Activated naive CD4-positive, alpha-beta T cell treated with anti-CD3 and anti-CD28 coated beads for 36 hours (primary cell): ENCODE results near the gene CYP4F12. TPM values are rescaled to one million over a fixed set of nuclear protein-coding genes. Genes with fewer than 3 reads are reported as not detected.
"Not testable (repeated sequence)": the region's sequence is repeated elsewhere in the genome, so short reads cannot be mapped to it uniquely, and the experiment has no call there.

Experiments used
- CTCF ChIA-PET: fragments of 350-600 bp; sonication (Branson Sonifier 250); formaldehyde crosslinking; loops from one replicate; lab custom pipeline; 2021; ENCODE audit warnings: antibody characterized with exemption; lab: Charles Lee
- DNase-seq: peaks from one replicate; pipeline ENCODE4 v3.0.0-alpha.2; 2020
- H3K27ac Mint-ChIP-seq: one replicate; pipeline ENCODE4 v1.8.0; 2021; ENCODE audit warnings: mild to moderate bottlenecking, mixed read lengths
- H3K27me3 Mint-ChIP-seq: one replicate; pipeline ENCODE4 v1.8.0; 2021; ENCODE audit warnings: low read depth, mixed read lengths
- H3K36me3 Mint-ChIP-seq: one replicate; pipeline ENCODE4 v1.8.0; 2021; ENCODE audit warnings: low read depth, mixed read lengths
- H3K4me1 Mint-ChIP-seq: one replicate; pipeline ENCODE4 v1.8.0; 2021; ENCODE audit warnings: low read depth, mixed read lengths
- H3K4me3 Mint-ChIP-seq: one replicate; pipeline ENCODE4 v1.8.0; 2021; ENCODE audit warnings: mild to moderate bottlenecking, moderate library complexity, mixed read lengths
- H3K9me3 Mint-ChIP-seq: one replicate; pipeline ENCODE4 v1.8.0; 2021; ENCODE audit warnings: mixed read lengths
- intact Hi-C: fragments of 100-400 bp; cut with micrococcal nuclease; formaldehyde crosslinking; loops from one replicate; pipeline ENCODE4 v1.15.1; 2023
- total RNA-seq, 2 experiments: library from RNA; stranded (reverse); gene quantifications; one replicate each; pipeline ENCODE4 v1.2.3, GENCODE V29; 2021

Gene CYP4F12
- total RNA-seq, 2 experiments from 2014 or later = not detected

- CTCF ChIA-PET = no interaction called here
- no peaks in the 10 kb centered on the region for H3K36me3 Mint-ChIP-seq
- no peaks in the 10 kb centered on the region for H3K4me1 Mint-ChIP-seq
- intact Hi-C loops = no loop called here
- no peak within 1 kb of the TSS for H3K27ac Mint-ChIP-seq
- H3K4me3 Mint-ChIP-seq = no peak within 1 kb of the TSS
- H3K9me3 Mint-ChIP-seq = no peaks in the 10 kb centered on the region
- peaks cover 5% of the 10 kb centered on the region for H3K27me3 Mint-ChIP-seq
- no peak for DNase-seq
Measured at GRCh38 chr19:15640294-15640903, 32.5 kb upstream of the CYP4F12 start, which contains the start of gene CYP4F3. CYP4F3 (plus strand) TSS chr19:15640897; CDS start chr19:15641416, 519 bp downstream.

- Mint-ChIP-seq H3K27ac (no peak overlapping the region), H3K27me3 (no peaks in the 10 kb centered on the region)
Measured at GRCh38 chr19:15640904-15641597, 31.8 kb upstream of the CYP4F12 start.

GRCh38 chr19:15641901-15642491, 30.9 kb upstream of the CYP4F12 start:
- Mint-ChIP-seq H3K9me3 (no peaks in the 10 kb centered on the region), H3K27ac (no peak overlapping the region), H3K4me3 (no peak overlapping the region), H3K36me3 (no peaks in the 10 kb centered on the region), H3K27me3 (no peaks in the 10 kb centered on the region), H3K4me1 (no peaks in the 10 kb centered on the region)
- CTCF ChIA-PET = no interaction called here
- DNase-seq = no peak
- intact Hi-C loops = no loop called here

More at GRCh38 chr19:15640904-15641597, 31.8 kb upstream of the CYP4F12 start:
- intact Hi-C loops = no loop called here
- DNase-seq = no peak
- H3K36me3 Mint-ChIP-seq = no peaks in the 10 kb centered on the region
- CTCF ChIA-PET = no interaction called here
- H3K9me3 Mint-ChIP-seq = no peaks in the 10 kb centered on the region
- no peak overlapping the region for H3K4me3 Mint-ChIP-seq
- H3K4me1 Mint-ChIP-seq = no peaks in the 10 kb centered on the region

- Mint-ChIP-seq H3K27ac (no peak overlapping the region), H3K4me1 (no peaks in the 10 kb centered on the region), H3K27me3 (no peaks in the 10 kb centered on the region), H3K9me3 (no peaks in the 10 kb centered on the region), H3K4me3 (no peak overlapping the region), H3K36me3 (no peaks in the 10 kb centered on the region)
- intact Hi-C loops = no loop called here
- CTCF ChIA-PET = no interaction called here
- DNase-seq = no peak
Measured at GRCh38 chr19:15642807-15643206, 30.1 kb upstream of the CYP4F12 start.

- CTCF ChIA-PET = no interaction called here
- H3K27ac Mint-ChIP-seq = no peak overlapping the region
- no peaks in the 10 kb centered on the region for H3K4me1 Mint-ChIP-seq
- H3K27me3 Mint-ChIP-seq = no peaks in the 10 kb centered on the region
- H3K36me3 Mint-ChIP-seq = no peaks in the 10 kb centered on the region
- H3K4me3 Mint-ChIP-seq = no peak overlapping the region
- H3K9me3 Mint-ChIP-seq = no peaks in the 10 kb centered on the region
- DNase-seq = no peak
- intact Hi-C loops = no loop called here
Measured at GRCh38 chr19:15643387-15643786, 29.5 kb upstream of the CYP4F12 start.

GRCh38 chr19:15644066-15644741, 28.7 kb upstream of the CYP4F12 start:
- no peaks in the 10 kb centered on the region for H3K4me1 Mint-ChIP-seq
- H3K27me3 Mint-ChIP-seq = no peaks in the 10 kb centered on the region
- CTCF ChIA-PET = interaction anchor here (1.0 kb wide), 1 partner anchor 15 kb away, joined by 3 read pairs; no protein-coding TSS in a partner anchor
- H3K36me3 Mint-ChIP-seq = no peaks in the 10 kb centered on the region
- H3K9me3 Mint-ChIP-seq = no peaks in the 10 kb centered on the region
- H3K27ac Mint-ChIP-seq = no peak overlapping the region
- intact Hi-C loops = no loop called here
- no peak for DNase-seq
- no peak overlapping the region for H3K4me3 Mint-ChIP-seq

- intact Hi-C loops = no loop called here
- DNase-seq = no peak
- no peaks in the 10 kb centered on the region for H3K36me3 Mint-ChIP-seq
Measured at GRCh38 chr19:15644816-15645215, 28.1 kb upstream of the CYP4F12 start.

GRCh38 chr19:15649526-15649925, 23.4 kb upstream of the CYP4F12 start:
- peaks cover 17% of the 10 kb centered on the region for H3K27me3 Mint-ChIP-seq
- no peaks in the 10 kb centered on the region for H3K4me1 Mint-ChIP-seq
- H3K27ac Mint-ChIP-seq = no peak overlapping the region
- no peak for DNase-seq
- CTCF ChIA-PET = interaction anchor here (1.5 kb wide), 1 partner anchor 19 kb away, joined by 3 read pairs; no protein-coding TSS in a partner anchor
- no peaks in the 10 kb centered on the region for H3K9me3 Mint-ChIP-seq
- H3K4me3 Mint-ChIP-seq = no peak overlapping the region
- H3K36me3 Mint-ChIP-seq = no peaks in the 10 kb centered on the region
- intact Hi-C loops = no loop called here

More at GRCh38 chr19:15644816-15645215, 28.1 kb upstream of the CYP4F12 start:
- no peak overlapping the region for H3K27ac Mint-ChIP-seq
- no peaks in the 10 kb centered on the region for H3K27me3 Mint-ChIP-seq
- CTCF ChIA-PET = interaction anchor here (1.0 kb wide), 1 partner anchor 15 kb away, joined by 3 read pairs; no protein-coding TSS in a partner anchor
- no peaks in the 10 kb centered on the region for H3K9me3 Mint-ChIP-seq
- no peak overlapping the region for H3K4me3 Mint-ChIP-seq
- no peaks in the 10 kb centered on the region for H3K4me1 Mint-ChIP-seq

- H3K9me3 Mint-ChIP-seq, H3K27ac Mint-ChIP-seq, intact Hi-C loops, DNase-seq, H3K4me1 Mint-ChIP-seq, H3K4me3 Mint-ChIP-seq, H3K36me3 Mint-ChIP-seq: not testable (repeated sequence)
- H3K27me3 Mint-ChIP-seq = peaks cover 22% of the 10 kb centered on the region
- CTCF ChIA-PET = interaction anchor here (1.5 kb wide), 1 partner anchor 19 kb away, joined by 3 read pairs; no protein-coding TSS in a partner anchor
Measured at GRCh38 chr19:15650123-15650522, 22.8 kb upstream of the CYP4F12 start.

GRCh38 chr19:15651791-15652190, 21.1 kb upstream of the CYP4F12 start:
- intact Hi-C loops = no loop called here
- peaks cover 24% of the 10 kb centered on the region for H3K27me3 Mint-ChIP-seq
- no peaks in the 10 kb centered on the region for H3K9me3 Mint-ChIP-seq
- no peaks in the 10 kb centered on the region for H3K36me3 Mint-ChIP-seq
- CTCF ChIA-PET = no interaction called here
- no peak for DNase-seq
- H3K4me3 Mint-ChIP-seq = no peak overlapping the region
- H3K4me1 Mint-ChIP-seq = no peaks in the 10 kb centered on the region
- no peak overlapping the region for H3K27ac Mint-ChIP-seq

- intact Hi-C loops = no loop called here
- no peaks in the 10 kb centered on the region for H3K4me1 Mint-ChIP-seq
- H3K4me3 Mint-ChIP-seq = no peak overlapping the region
- peaks cover 24% of the 10 kb centered on the region for H3K27me3 Mint-ChIP-seq
- H3K27ac Mint-ChIP-seq = no peak overlapping the region
- H3K36me3 Mint-ChIP-seq = no peaks in the 10 kb centered on the region
- CTCF ChIA-PET = no interaction called here
- no peaks in the 10 kb centered on the region for H3K9me3 Mint-ChIP-seq
- DNase-seq = no peak
Measured at GRCh38 chr19:15652559-15653278, 20.2 kb upstream of the CYP4F12 start.

GRCh38 chr19:15656467-15656866, 16.4 kb upstream of the CYP4F12 start:
- H3K36me3 Mint-ChIP-seq = no peaks in the 10 kb centered on the region
- no peaks in the 10 kb centered on the region for H3K9me3 Mint-ChIP-seq
- no peaks in the 10 kb centered on the region for H3K4me1 Mint-ChIP-seq
- intact Hi-C loops = no loop called here
- peaks cover 31% of the 10 kb centered on the region for H3K27me3 Mint-ChIP-seq
- no peak overlapping the region for H3K4me3 Mint-ChIP-seq
- H3K27ac Mint-ChIP-seq = no peak overlapping the region
- CTCF ChIA-PET = no interaction called here
- no peak for DNase-seq
